HG03135 (cell line): ENCODE results near the gene SLC2A14.
"Not testable (repeated sequence)": the region's sequence is repeated elsewhere in the genome, so short reads cannot be mapped to it uniquely, and the experiment has no call there.

Experiments used
- ATAC-seq: cut with Tn5 transposase; IDR thresholded peaks from one replicate; pipeline ENCODE4 v1.9.1; 2021; ENCODE audit warnings: mild to moderate bottlenecking, moderate library complexity; ENCODE audit not compliant: unreplicated experiment

Gene SLC2A14

DNA sequence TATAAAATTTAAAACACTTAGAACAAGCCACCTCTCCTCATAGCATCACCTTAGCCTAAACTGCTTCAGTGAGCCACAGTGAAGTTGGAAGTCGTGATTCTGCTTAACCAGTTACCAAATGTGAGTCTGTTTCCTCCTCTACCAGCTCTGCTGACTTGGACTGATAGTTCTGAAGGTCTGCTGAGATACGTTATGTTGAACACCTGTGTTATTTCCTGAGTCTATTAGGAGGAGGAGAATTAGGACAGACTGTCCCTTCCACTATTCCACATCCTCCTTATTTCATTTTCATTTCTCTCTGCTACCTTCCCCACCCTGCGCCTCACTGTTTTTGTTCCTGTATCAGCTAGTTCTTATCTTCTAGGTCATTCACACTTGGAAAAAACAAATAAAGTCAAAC lies 2.4 kb downstream of the SLC2A14 start:
- no peak for ATAC-seq

DNA sequence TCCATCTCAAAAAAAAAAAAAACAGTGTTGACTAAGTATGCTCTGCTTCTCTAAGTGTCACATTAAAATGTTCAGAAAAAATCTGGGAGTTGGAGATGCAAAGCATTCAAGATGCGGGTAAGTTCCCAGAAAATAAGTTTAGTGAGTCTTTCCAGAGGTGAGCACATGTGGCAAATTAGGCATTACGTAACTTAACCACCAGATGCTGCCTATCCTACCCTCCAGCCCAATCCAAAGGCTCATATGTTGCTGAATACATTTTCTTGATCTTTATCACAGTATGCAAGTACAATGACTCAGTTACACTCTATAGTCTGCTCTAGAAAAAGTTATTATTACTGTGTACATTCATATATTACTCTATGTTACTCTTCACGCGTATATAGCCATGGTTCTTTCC lies 3.6 kb downstream of the SLC2A14 start:
- ATAC-seq: no peak

DNA sequence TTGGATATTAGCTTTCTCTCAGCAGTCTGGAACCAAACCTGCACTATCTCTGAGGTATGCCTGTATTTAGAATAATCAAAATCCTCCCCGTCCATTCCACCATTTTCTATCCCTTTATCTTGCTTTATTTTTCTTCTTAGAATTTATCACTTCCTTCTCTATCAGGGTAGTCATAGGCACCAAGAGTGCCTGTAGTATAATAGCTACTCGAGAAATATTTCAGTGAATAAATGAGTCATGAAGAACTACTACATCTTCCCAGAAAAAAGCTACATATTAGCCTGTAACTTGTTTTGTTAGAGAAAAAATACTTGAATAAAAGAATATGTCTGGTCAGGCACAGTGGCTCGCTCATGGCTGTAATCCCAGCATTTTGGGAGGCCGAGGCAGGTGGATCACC lies 4.3 kb downstream of the SLC2A14 start:
- ATAC-seq: no peak

DNA sequence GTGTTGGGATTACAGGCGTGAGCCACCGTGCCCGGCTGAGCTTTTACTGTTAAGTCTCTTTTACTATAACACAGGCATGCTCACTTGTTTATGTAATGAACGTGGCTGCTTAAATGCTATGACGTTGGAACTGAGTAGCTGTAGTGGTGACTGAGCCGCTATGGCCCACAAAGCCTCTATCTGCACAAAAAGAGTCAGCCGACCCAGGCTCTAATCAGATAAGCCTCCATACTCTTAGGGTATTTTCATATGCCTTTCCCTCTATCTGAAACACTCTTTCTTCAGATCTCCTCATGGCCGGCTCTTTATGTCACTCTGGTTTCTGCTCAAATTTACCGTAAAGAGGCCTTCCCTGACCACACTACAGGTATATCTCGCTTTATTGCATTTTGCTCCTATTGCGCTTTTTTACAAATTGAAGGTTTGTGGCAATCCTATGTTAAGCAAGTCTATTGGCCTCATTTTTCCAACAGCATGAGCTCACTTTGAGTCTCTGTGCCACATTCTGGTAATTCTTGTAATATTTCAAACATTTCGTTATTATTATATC lies 8.0 kb downstream of the SLC2A14 start:
- no peak for ATAC-seq

DNA sequence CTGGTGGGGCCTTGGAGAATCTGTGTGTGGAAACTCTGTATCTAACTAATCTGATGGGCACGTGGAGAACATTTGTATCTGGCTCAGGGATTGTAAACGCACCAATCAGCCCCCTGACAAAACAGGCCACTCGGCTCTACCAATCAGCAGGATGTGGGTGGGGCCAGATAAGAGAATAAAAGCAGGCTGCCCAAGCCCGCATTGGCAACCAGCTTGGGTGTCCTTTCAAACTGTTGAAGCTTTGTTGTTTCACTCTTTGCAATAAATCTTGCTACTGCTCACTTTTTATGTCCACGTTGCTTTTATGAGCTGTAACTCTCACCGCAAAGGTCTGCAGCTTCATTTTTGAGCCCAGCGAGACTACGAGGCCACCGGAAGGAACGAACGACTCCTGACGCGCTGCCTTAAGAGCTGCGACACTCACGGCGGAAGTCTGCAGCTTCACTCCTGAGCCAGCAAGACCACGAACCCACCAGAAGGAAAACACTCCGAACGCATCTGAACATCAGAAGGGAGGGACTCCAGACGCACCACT lies 9.8 kb downstream of the SLC2A14 start:
- not testable (repeated sequence) for ATAC-seq

DNA sequence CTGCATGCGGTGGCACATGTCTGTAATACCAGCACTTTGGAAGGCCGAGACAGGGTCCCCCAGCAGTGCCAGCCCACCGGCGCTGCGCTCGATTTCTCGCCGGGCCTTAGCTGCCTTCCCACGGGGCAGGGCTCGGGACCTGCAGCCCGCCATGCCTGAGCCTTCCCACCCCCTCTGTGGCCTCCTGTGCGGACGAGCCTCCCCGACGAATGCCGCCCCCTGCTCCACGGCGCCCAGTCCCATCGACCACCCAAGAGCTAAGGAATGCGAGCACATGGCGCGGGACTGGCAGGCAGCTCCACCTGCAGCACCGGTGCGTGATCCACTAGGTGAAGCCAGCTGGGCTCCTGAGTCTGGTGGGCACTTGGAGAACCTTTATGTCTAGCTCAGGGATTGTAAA lies 10.4 kb downstream of the SLC2A14 start:
- ATAC-seq: not testable (repeated sequence)

DNA sequence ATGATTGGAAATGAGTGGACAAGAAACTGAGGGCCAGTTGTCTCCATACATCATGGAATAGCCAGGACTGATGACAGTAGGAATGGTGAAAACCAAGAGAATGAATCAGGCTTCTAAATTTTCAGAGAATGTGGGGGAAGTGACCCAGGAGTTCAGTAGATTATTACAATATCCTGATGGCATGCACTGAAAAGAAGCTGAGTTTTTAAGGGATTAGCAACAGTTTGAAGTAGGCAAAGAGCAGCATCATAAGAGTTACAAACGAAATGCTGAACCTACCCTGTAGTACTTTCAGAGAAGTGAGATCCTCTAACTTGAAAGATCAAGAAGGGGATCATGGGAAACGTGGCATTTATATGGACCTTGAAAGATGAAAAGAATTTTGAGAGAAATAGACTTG lies 13.2 kb downstream of the SLC2A14 start:
- ATAC-seq: no peak

DNA sequence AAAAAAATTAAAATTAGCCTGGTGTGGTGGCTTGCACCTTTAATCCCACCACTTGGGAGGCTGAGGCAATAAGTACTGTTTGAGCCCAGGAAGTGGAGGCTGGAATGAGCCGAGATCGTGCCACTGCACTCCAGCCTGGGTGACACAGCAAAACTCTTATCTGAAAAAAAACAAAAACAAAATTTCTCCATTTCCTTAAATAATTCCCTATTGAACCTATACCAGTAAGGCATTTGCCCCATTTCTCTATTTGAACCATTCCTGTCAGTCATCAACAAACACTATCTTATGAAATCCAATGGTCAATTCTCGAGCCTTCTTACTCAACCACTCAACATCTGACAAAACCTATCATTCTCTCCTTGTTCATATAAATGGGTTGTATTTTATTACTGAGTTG lies 14.7 kb downstream of the SLC2A14 start:
- no peak for ATAC-seq

DNA sequence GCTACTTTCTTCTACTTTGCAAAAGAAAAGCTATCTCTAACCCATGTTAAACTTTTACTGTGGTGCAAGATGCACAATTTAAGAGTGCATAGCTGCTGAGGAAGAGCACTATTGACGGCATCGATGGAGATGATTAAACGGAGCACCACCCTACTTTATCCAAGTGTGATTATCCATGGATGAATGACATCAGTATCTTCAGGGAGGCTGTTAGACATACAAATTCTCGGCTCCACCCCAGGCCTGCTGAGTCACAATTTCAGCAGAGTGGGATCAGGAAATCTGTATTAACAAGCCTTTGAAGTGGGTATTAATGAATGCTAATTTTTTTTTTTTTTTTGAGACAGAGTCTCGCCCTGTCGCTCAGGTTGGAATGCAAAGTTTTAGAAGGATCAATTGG lies 16.2 kb downstream of the SLC2A14 start:
- no peak for ATAC-seq

DNA sequence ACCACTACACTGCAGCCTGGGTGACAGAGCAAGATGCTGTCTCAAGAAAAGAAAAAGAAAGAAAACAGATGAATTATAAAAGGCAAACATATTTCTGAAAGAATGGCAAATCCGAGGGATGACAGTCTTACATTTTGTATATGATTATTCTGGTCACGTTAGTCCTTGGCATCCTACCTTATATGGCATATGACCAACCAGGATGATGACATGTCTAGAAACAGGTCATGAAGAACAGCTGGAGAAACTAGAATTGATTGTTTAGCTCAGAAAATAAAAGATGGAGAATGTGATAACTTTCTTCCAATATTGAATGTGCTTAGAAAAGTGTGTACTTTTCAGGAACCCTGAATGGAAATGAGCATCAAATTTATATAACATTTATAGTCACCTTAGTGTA lies 19.2 kb downstream of the SLC2A14 start:
- no peak for ATAC-seq

DNA sequence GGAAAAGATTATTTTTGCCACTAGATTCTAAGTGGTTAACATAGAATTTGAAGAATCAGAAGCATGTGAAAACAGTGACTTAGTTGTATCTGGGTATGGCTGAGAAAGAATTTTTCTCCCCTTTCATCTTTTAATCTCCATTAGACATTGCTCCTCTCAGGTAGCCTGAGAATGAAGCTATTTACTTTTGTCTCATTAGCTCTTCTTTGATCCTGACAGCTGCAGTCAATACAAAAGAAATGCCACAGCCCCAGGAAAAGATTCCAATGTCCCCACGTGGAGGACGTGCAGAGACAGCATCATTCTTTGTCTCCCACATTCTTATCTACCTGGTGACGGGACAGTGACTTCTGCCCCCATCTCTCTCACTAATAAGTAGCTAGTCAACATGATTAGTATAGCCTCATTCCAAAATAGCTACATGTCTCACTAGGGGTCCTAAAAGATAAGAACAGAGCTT lies 21.1 kb downstream of the SLC2A14 start:
- ATAC-seq: not testable (repeated sequence)

DNA sequence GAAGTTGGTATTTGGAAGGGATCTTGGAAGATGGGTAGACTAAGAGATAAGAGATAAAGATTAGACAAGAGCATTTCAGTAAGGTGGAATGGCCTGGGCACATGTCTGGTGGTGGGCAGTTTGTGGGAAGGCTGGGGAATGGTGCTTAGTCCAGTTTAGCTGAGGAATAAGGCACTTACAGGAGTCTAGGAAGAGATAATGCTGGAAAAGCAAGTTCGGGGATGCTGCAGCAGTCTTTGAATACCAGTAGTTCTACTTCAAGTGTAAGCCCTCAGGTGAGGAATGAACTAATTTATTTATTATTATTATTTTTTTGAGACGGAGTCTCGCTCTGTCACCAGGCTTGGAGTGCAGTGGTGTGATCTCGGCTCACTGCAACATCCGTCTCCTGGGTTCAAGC lies 22.6 kb downstream of the SLC2A14 start:
- not testable (repeated sequence) for ATAC-seq

DNA sequence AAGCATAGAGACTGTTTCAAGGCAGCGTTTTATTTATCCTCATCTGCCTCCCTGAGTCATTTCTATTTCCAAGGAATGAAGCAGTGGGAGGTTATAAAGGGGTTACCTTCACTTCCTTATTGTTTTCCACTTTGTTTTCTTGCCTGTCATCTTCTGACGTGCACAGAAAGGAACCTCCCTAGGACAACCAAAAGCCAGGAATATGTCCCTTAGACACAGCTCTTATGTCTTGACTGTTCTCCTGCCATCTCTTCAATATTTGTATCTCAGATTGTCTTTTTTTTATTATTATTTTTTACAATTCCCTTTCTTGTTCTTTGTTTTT lies 24.7 kb downstream of the SLC2A14 start:
- ATAC-seq: not testable (repeated sequence)

DNA sequence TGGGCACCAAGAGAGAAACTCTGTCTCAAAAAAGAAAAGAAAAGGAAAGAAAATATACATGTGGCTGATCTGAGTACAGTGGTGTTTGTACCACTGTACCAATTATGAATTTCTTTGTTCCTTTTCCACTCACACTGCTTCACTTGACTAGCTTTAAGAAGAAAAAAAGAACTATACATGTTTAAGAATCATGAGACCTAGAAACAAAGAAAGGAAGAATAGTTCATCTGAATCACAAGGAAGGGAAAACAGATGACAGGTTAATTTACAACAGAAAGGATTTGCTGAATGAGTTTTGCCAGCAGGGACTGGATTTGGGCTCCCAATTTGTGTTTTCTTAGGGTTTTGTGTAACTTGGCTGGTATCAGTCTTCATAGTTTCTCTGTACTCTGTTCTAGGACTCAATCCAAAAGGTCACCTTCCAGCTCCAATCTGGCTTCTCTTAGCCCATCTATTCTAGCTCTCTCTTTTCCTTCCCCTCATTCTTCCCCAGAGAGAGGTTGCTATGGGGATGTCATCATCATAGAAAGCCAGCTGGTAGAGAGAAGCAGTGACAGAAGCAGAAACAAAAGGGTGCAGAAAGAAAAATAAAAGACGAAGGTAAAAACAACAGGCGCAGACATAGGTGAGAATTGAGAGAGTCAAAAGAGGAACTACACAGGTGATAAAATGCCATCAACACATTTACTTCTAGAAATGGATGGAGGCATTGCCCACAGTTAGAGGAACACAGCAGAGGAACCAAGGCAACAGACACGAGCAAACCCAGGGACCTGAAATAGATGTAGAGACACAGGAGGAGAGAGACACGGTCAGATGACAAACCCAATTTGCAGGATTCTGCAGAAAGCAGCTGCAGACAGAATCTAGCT lies 25.3 kb downstream of the SLC2A14 start:
- ATAC-seq: peak; percentile 83

DNA sequence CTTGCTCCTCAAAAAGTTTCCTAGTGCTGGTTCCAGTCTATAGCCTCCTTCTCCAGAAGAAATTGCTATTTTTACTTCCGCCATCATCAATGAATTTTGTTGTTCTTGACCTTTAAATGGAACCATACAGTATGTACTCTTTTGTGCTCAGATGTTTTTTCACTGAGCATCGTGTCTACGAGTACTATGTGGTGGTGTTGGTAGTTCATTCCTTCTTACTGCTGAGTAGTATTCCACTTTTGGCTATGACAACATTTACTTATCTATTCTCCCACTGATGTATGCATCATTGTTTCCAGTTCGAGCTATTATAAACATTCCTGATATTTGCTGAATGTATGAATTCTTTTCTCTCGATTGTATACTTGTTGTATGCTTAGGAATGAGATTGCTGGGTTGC lies 28.6 kb downstream of the SLC2A14 start:
- no peak for ATAC-seq

DNA sequence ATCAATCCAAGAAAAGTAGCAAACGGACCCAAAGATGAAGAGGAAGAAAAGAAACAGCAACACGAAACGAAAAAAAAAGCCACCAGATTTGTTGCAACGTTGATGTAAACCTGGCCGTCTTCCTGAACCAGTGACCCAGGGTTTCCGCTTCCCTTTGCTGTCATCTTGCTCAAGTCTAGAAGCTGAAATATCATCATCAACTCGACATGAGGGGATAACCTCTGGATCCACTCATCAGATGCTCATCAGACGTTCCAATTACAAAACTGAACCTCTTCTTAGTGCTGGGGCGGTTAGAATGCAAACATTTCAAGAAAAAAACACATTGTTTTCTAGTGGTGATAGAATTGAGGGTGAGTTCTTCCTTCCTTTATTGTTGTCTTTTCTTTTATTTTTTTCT lies 29.1 kb downstream of the SLC2A14 start:
- not testable (repeated sequence) for ATAC-seq

DNA sequence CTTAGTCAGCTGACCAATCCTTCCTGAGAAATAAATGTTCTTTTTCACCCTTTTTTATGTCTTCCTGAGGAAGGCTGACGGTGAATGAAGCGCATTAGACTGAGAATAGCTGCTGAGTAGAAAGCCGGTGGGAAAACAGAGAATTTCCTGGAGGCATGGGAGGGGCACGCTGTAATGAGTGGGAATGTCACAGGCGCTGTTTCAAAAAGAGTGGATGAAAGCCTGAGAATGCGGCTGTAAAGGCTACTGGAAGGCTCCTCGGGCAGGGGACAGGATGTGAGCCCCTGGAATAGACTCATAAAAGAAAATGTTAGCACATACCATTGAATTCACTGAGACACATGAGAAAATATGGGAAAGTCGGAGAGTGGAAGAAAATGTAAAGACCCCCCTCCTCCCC lies 29.6 kb downstream of the SLC2A14 start:
- not testable (repeated sequence) for ATAC-seq

DNA sequence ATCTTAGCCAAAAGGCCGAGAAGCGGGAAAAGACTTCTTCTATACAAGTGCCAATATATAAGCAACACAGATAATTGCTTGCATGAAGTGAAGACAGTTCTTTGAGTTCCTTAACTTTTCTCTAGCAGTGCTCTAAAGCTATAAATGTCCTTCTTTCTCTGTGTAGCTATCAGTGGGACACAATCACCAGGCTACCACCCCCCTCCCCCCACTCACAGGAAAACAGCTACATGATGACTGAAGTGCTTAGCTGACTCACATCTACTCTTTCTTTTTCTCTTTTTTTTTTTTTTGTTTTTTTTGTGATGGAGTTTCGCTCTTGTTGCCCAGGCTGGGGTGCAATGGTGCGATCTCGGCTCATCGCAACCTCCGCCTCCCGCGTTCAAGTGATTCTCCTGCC lies 30.3 kb downstream of the SLC2A14 start:
- ATAC-seq: not testable (repeated sequence)

DNA sequence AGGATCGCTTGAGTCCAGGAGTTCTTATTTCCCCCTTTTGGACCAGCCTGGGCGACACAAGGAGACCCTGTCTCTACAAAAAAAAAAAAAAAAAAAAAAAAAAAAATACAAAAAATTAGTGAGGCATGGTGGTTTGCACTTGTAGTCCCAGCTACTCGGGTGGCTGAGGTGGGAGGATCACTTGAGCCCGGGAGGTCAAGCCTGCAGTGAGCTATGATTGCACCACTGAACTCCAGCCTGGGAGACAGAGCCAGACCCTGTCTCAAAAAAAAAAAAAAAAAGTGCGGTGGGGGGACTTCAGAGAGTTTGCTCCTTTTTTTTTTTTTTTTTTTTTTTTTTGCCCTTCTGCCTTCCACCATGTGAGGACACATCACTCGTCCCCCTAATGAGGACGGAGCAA lies 32.9 kb downstream of the SLC2A14 start:
- ATAC-seq: not testable (repeated sequence)

DNA sequence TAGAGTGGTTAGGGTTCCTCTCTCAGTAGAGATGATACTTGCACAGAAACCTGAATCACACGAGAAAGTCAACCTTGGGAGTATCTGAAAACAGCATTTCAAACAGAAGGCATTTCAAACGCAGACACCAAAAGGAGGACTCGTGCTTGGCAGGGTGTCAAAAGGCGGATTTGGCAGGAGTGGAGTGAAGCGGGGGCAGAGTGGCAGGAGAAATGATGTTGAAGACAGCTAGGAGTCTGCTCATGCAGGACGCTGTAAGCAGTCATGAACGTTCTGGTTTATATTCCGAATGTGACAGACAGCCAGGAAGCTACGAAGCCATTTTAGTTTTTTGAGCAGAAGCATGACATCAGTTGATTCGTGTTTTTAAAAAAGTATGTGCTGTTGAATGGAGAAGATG lies 33.5 kb downstream of the SLC2A14 start:
- not testable (repeated sequence) for ATAC-seq

DNA sequence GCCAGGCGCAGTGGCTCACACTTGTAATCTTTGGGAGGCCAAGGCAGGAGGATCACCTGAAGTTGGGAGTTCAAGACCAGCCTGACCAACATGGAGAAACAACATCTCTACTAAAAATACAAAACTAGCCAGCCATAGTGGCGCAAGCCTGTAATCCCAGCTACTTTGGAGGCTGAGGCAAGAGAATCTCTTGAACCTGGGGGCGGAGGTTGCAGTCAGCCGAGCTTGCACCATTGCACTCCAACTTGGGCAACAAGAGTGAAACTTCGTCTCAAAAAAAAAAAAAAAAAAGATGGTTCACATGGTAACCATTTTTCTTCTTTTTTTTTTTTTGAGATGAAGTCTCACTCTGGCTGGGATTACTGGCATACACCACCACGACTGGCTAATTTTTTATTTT lies 35.3 kb downstream of the SLC2A14 start:
- no peak for ATAC-seq

DNA sequence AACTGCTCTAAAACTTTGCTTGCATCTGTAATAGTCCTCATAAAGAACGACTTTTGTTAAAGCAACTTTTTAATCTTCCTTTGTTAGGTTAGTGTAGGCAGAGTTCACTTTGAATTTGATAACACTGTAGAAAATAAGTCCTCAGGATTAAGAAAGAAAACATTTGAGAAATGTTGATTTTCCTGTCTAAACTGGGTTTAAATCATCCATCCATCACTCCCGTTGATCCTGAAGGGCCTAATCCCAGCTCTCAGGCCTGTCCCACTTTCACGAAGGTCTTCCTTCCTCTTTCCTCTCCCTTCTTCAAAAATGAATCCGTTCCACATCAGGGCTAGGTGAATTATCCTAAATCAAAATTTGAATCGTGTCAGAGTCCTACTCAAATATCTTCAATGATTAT lies 36.9 kb downstream of the SLC2A14 start:
- no peak for ATAC-seq
